ENCODE measurements around the gene RHBDF1.

RHBDF1 gene

GRCh38 chr16:71540-72401 is 660 bp downstream of the RHBDF1 start (continued):
- TF ChIP-seq PPARA (CRISPR knock-in tag; IDR thresholded peaks at IDR 0.05; ENCODE audit: borderline replicate concordance) (no peak), BACH2 (CRISPR knock-in tag; IDR thresholded peaks at IDR 0.05; ENCODE audit: borderline replicate concordance) (no peak), TOX (CRISPR knock-in tag; IDR thresholded peaks at IDR 0.05; ENCODE audit: borderline replicate concordance) (no peak)

- TF ChIP-seq ESRRG (CRISPR knock-in tag; IDR thresholded peaks at IDR 0.05) (no peak), ZNF8 (CRISPR knock-in tag; IDR thresholded peaks at IDR 0.05) (no peak), ARNTL (CRISPR knock-in tag; IDR thresholded peaks at IDR 0.05; ENCODE audit: borderline replicate concordance, low read depth) (no peak), POU6F1 (CRISPR knock-in tag; IDR thresholded peaks at IDR 0.05; ENCODE audit: borderline replicate concordance, low read depth) (no peak)
- no peak for ATAC-seq
These were observed 1.3 kb downstream of the RHBDF1 start for GRCh38 chr16:71210-71539.

GRCh38 chr16:69181-69580 is 3.2 kb downstream of the RHBDF1 start:
- TF ChIP-seq GLIS3 (CRISPR knock-in tag; IDR thresholded peaks at IDR 0.05) = no peak
- TF ChIP-seq CSRNP3 (CRISPR knock-in tag; IDR thresholded peaks at IDR 0.05) = no peak
- no peak for TF ChIP-seq OSR1 (CRISPR knock-in tag; IDR thresholded peaks at IDR 0.05)
- TF ChIP-seq TSHZ2 (CRISPR knock-in tag; IDR thresholded peaks at IDR 0.05) = no peak
- no peak for TF ChIP-seq POU6F1 (CRISPR knock-in tag; IDR thresholded peaks at IDR 0.05; ENCODE audit: borderline replicate concordance, low read depth)
- TF ChIP-seq ISL1 (CRISPR knock-in tag; IDR thresholded peaks at IDR 0.05) = no peak
- no peak for ATAC-seq

GRCh38 chr16:67884-68789 is 4.3 kb downstream of the RHBDF1 start:
- no peak for TF ChIP-seq ZNF565 (CRISPR knock-in tag; conservative IDR thresholded peaks at IDR 0.05; ENCODE audit: low read depth)
- no peak for TF ChIP-seq TCF4 (CRISPR knock-in tag; IDR thresholded peaks at IDR 0.05; ENCODE audit: borderline replicate concordance)
- no peak for TF ChIP-seq RARB (CRISPR knock-in tag; IDR thresholded peaks at IDR 0.05)
- TF ChIP-seq GLIS3 (CRISPR knock-in tag; IDR thresholded peaks at IDR 0.05) = no peak
- ATAC-seq = no peak

GRCh38 chr16:67183-67791 is 5.1 kb downstream of the RHBDF1 start:
- TF ChIP-seq ESRRG (CRISPR knock-in tag; IDR thresholded peaks at IDR 0.05) = no peak
- no peak for TF ChIP-seq OSR1 (CRISPR knock-in tag; IDR thresholded peaks at IDR 0.05)
- no peak for ATAC-seq
